ENCODE measurements around the gene IMMP2L.
A peak's percentile ranks its signal among the peaks of the same experiment; 100 is the strongest.
"Not testable (repeated sequence)": the region's sequence is repeated elsewhere in the genome, so short reads cannot be mapped to it uniquely, and the experiment has no call there.

IMMP2L gene

DNA sequence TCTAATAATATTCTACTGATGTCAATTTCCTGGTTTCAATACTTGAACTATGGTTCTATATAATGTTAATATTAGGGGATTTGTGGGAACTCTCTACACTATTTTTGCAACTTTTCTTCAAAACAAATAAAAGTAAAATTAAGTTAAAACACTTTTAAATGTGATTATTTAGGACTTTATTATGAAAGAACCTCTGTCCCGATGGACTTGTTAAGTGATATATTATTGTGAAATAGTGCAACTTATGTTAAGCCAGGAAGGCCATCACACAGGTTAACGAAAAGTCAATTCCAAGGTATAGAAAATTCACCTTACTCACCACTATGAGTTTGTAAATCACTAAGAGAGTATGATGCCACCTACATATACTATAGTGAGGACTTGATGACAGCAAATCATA, 79.2 kb downstream of the IMMP2L start:
- Mint-ChIP-seq H3K36me3 (ENCODE audit: insufficient read depth) (no peaks in the 10 kb centered on the region), H3K4me3 (no peak overlapping the region), H3K9me3 (no peaks in the 10 kb centered on the region), H3K27ac (no peak overlapping the region), H3K4me1 (ENCODE audit: low read depth in 2 of 2) (peaks cover 0 to 5% of the 10 kb centered on the region in 2 donors), H3K27me3 (no peaks in the 10 kb centered on the region)
- DNase-seq = no peak
- no peak for ATAC-seq (replicated peaks)

DNA sequence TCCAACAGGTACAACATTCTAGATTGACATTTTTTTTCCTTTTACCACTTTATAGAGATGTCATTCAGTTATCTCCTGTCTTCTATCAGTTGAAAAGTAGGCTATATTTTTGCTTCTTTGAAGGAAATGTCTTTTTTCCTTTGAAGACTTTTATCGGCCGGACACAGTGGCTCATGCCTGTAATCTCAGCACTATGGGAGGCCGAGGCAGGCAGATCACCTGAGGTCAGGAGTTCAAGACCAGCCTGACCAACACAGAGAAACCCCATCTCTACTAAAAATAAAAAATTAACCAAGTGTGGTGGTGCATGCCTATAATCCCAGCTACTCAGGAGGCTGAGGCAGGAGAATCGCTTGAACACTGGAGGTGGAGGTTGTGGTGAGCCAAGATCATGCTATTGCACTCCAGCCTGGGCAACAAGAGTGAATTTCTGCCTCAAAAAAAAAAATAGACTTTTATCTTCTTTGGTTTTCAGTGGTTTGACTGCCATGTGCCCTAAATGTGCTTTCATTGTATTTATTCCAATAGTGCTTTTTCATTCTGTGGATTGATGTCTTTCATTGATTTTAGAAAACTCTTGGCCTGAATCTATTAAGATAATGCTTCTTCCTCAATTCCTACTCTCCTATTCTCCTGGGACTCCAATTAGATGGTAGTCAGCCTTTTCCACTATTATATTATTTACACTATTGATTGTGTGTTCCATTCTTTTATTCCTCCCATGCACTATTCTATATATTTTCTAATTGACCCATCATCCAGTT, 84.6 kb downstream of the IMMP2L start:
- H3K27me3 Mint-ChIP-seq = no peaks in the 10 kb centered on the region
- H3K36me3 Mint-ChIP-seq (ENCODE audit: insufficient read depth) = no peaks in the 10 kb centered on the region
- no peak for ATAC-seq (replicated peaks)
- DNase-seq = no peak
- no peaks in the 10 kb centered on the region for H3K9me3 Mint-ChIP-seq
- H3K27ac Mint-ChIP-seq = no peak overlapping the region
- H3K4me1 Mint-ChIP-seq (ENCODE audit: low read depth in 2 of 2) = peaks cover 0 to 4% of the 10 kb centered on the region in 2 donors
- no peak overlapping the region for H3K4me3 Mint-ChIP-seq

- Mint-ChIP-seq H3K9me3 (no peaks in the 10 kb centered on the region), H3K4me1 (ENCODE audit: low read depth in 2 of 2) (no peaks in the 10 kb centered on the region), H3K27ac (no peak overlapping the region), H3K27me3 (no peaks in the 10 kb centered on the region), H3K36me3 (ENCODE audit: insufficient read depth) (no peaks in the 10 kb centered on the region), H3K4me3 (no peak overlapping the region)
- ATAC-seq (replicated peaks) (no peak), DNase-seq (no peak)
Observed at GRCh38 chr7:111476586-111477293, 85.6 kb downstream of the IMMP2L start.

- no peak overlapping the region for H3K27ac Mint-ChIP-seq
- H3K4me1 Mint-ChIP-seq (ENCODE audit: low read depth in 2 of 2) = no peaks in the 10 kb centered on the region
- no peaks in the 10 kb centered on the region for H3K36me3 Mint-ChIP-seq (ENCODE audit: insufficient read depth)
- H3K27me3 Mint-ChIP-seq = no peaks in the 10 kb centered on the region
- ATAC-seq (replicated peaks) (no peak), DNase-seq (no peak)
- H3K4me3 Mint-ChIP-seq = no peak overlapping the region
- no peaks in the 10 kb centered on the region for H3K9me3 Mint-ChIP-seq
Observed at GRCh38 chr7:111475959-111476358, 86.3 kb downstream of the IMMP2L start.

GRCh38 chr7:111475419-111475748, 86.9 kb downstream of the IMMP2L start:
- Mint-ChIP-seq H3K27me3 (no peaks in the 10 kb centered on the region), H3K36me3 (ENCODE audit: insufficient read depth) (no peaks in the 10 kb centered on the region), H3K4me3 (no peak overlapping the region), H3K4me1 (ENCODE audit: low read depth in 2 of 2) (no peaks in the 10 kb centered on the region), H3K9me3 (no peaks in the 10 kb centered on the region), H3K27ac (no peak overlapping the region)
- ATAC-seq (replicated peaks) = no peak
- no peak for DNase-seq

DNA sequence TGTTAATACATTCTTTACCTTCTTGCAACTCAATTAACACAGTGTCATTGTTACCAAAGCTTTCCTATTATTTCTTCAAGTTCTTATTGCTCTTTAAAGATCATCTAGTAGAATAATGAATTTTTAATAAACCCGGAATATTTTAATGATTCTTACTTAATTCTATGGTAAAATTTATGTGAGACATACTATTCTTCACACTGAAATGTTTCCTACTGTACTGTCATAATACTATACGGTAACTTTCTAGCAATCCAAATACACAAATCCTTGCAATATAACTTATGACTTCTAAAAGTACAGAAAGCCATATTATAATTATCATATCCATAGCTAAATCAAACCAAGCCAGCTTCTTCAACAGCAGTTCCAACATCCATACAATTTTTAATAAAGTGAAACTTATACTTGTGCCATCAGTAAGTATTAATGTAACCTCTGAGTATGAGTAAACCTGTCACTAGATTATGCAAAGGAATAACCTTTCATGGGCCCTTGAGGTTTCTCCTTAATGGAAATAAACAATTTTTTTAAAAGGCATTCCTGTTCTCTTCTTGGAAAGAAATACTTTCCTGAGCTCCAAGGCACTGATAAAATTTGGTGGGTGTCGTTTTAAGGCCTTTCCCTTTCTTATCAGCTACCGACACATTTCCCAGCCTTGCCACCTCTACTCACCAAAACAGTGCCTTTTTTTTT, 87.4 kb downstream of the IMMP2L start:
- no peak for ATAC-seq (replicated peaks)
- no peak for DNase-seq
- Mint-ChIP-seq H3K9me3 (no peaks in the 10 kb centered on the region), H3K36me3 (ENCODE audit: insufficient read depth) (no peaks in the 10 kb centered on the region), H3K4me3 (no peak overlapping the region), H3K27me3 (no peaks in the 10 kb centered on the region), H3K4me1 (ENCODE audit: low read depth in 2 of 2) (no peaks in the 10 kb centered on the region), H3K27ac (no peak overlapping the region)

DNA sequence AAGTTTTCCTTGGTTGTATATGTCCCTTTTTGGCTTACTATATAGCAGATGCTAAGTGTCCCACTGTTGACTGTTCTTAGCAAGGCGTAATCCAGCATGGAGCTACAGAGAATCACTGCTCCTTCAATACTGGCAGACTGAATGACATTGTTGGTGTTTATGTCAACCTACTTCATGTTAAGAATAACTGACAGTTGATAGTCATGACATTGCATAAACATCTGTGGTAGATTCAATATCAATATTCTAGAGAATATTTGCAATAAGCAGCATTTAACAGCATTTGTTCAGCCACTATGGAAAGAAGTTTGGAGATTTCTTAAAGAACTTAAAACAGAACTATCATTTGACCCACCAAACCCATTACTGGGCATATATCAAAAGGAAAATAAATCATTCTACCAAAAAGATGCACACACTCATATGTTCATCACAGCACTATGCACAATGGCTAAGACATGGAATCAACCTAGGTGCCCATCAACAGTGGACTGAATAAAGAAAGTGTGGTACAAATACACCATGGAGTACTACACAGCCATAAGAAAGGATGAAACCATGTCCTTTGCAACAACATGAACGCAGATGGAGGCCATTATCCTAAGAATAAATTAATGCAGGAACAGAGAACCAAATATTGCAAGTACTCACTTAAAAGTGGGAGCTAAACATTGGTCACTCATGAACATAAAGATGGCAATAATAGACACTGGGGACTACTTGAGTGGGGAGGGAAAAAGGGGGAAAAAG, 88.7 kb downstream of the IMMP2L start:
- Mint-ChIP-seq H3K4me3 (no peak overlapping the region), H3K4me1 (ENCODE audit: low read depth in 2 of 2) (no peaks in the 10 kb centered on the region), H3K36me3 (ENCODE audit: insufficient read depth) (no peaks in the 10 kb centered on the region), H3K27me3 (no peaks in the 10 kb centered on the region), H3K9me3 (peaks cover 0 to 5% of the 10 kb centered on the region in 2 donors), H3K27ac (no peak overlapping the region)
- DNase-seq (no peak), ATAC-seq (replicated peaks) (no peak)

- H3K27ac Mint-ChIP-seq = no peak overlapping the region
- DNase-seq (no peak), ATAC-seq (replicated peaks) (no peak)
- H3K4me3 Mint-ChIP-seq = no peak overlapping the region
- H3K27me3 Mint-ChIP-seq = no peaks in the 10 kb centered on the region
- no peaks in the 10 kb centered on the region for H3K4me1 Mint-ChIP-seq (ENCODE audit: low read depth in 2 of 2)
- H3K36me3 Mint-ChIP-seq (ENCODE audit: insufficient read depth) = no peaks in the 10 kb centered on the region
- H3K9me3 Mint-ChIP-seq = peaks cover 0 to 11% of the 10 kb centered on the region in 2 donors
Observed at GRCh38 chr7:111470998-111471397, 91.3 kb downstream of the IMMP2L start.

GRCh38 chr7:111469894-111470293, 92.4 kb downstream of the IMMP2L start:
- not testable (repeated sequence) for H3K27ac Mint-ChIP-seq; H3K27me3 Mint-ChIP-seq; ATAC-seq (replicated peaks); H3K4me1 Mint-ChIP-seq (ENCODE audit: low read depth in 2 of 2); H3K4me3 Mint-ChIP-seq; H3K36me3 Mint-ChIP-seq (ENCODE audit: insufficient read depth); DNase-seq
- peaks cover 0 to 11% of the 10 kb centered on the region in 2 donors for H3K9me3 Mint-ChIP-seq

GRCh38 chr7:111465774-111466173, 96.5 kb downstream of the IMMP2L start:
- H3K9me3 Mint-ChIP-seq = peaks cover 2 to 11% of the 10 kb centered on the region in 2 donors
- H3K27ac Mint-ChIP-seq; DNase-seq; H3K4me3 Mint-ChIP-seq; H3K27me3 Mint-ChIP-seq; H3K36me3 Mint-ChIP-seq (ENCODE audit: insufficient read depth); ATAC-seq (replicated peaks); H3K4me1 Mint-ChIP-seq (ENCODE audit: low read depth in 2 of 2): not testable (repeated sequence)

- ATAC-seq (replicated peaks) = no peak
- DNase-seq = no peak
- no peak overlapping the region for H3K27ac Mint-ChIP-seq
- H3K36me3 Mint-ChIP-seq (ENCODE audit: insufficient read depth) = no peaks in the 10 kb centered on the region
- no peaks in the 10 kb centered on the region for H3K27me3 Mint-ChIP-seq
- peaks cover 0 to 4% of the 10 kb centered on the region in 2 donors for H3K4me1 Mint-ChIP-seq (ENCODE audit: low read depth in 2 of 2)
- H3K4me3 Mint-ChIP-seq = no peak overlapping the region
- H3K9me3 Mint-ChIP-seq = peaks cover 0 to 2% of the 10 kb centered on the region in 2 donors
Observed at GRCh38 chr7:111460695-111461094, 101.6 kb downstream of the IMMP2L start.

- ATAC-seq (replicated peaks) = no peak
- no peak for DNase-seq
- no peak overlapping the region for H3K4me3 Mint-ChIP-seq
- no peaks in the 10 kb centered on the region for H3K36me3 Mint-ChIP-seq (ENCODE audit: insufficient read depth)
- H3K4me1 Mint-ChIP-seq (ENCODE audit: low read depth in 2 of 2) = peaks cover 0 to 4% of the 10 kb centered on the region in 2 donors
- H3K27me3 Mint-ChIP-seq = no peaks in the 10 kb centered on the region
- H3K9me3 Mint-ChIP-seq = peaks cover 0 to 2% of the 10 kb centered on the region in 2 donors
- H3K27ac Mint-ChIP-seq = peak overlapping the region in 1 of 2 donors; percentile 51
Observed at GRCh38 chr7:111459757-111460280, 102.5 kb downstream of the IMMP2L start.

- Mint-ChIP-seq H3K27me3 (no peaks in the 10 kb centered on the region), H3K4me1 (ENCODE audit: low read depth in 2 of 2) (peaks cover 0 to 4% of the 10 kb centered on the region in 2 donors), H3K27ac (no peak overlapping the region), H3K9me3 (peaks cover 0 to 2% of the 10 kb centered on the region in 2 donors), H3K36me3 (ENCODE audit: insufficient read depth) (no peaks in the 10 kb centered on the region), H3K4me3 (no peak overlapping the region)
- DNase-seq (no peak), ATAC-seq (replicated peaks) (no peak)
Observed at GRCh38 chr7:111459065-111459756, 103.1 kb downstream of the IMMP2L start.

Data from effector memory CD8-positive, alpha-beta T cell (primary cell).